Ishikawa (cell line): ENCODE results near the gene MTA1.

Source experiments
- CEBPB ChIP-seq: IDR thresholded peaks from 2 replicates; pipeline ENCODE4 v1.6.1; 2012
- CREB1 ChIP-seq: IDR thresholded peaks from 2 replicates; pipeline ENCODE4 v1.6.1; 2012; ENCODE audit warnings: low read depth
- EGR1 ChIP-seq: IDR thresholded peaks from 2 replicates; pipeline ENCODE4 v1.6.1; 2012
- EP300 ChIP-seq: IDR thresholded peaks from 2 replicates; pipeline ENCODE4 v1.6.1; 2012; ENCODE audit warnings: borderline replicate concordance
- FOXM1 ChIP-seq: IDR thresholded peaks from 2 replicates; pipeline ENCODE4 v1.6.1; 2012; ENCODE audit warnings: low read depth, borderline replicate concordance
- NFIC ChIP-seq: IDR thresholded peaks from 2 replicates; pipeline ENCODE4 v1.6.1; 2012
- RAD21 ChIP-seq: IDR thresholded peaks from 2 replicates; pipeline ENCODE4 v1.6.1; 2012; ENCODE audit warnings: low read depth
- TAF1 ChIP-seq: IDR thresholded peaks from 2 replicates; pipeline ENCODE4 v1.6.1; 2012; ENCODE audit warnings: low read depth, mild to moderate bottlenecking
- TCF12 ChIP-seq: IDR thresholded peaks from 2 replicates; pipeline ENCODE4 v1.6.1; 2012; ENCODE audit warnings: low read depth
- TEAD4 ChIP-seq: IDR thresholded peaks from 2 replicates; pipeline ENCODE4 v1.6.1; 2012
- YY1 ChIP-seq: IDR thresholded peaks from 2 replicates; pipeline ENCODE4 v1.6.1; 2012; ENCODE audit warnings: low read depth
- ZBTB7A ChIP-seq: IDR thresholded peaks from 2 replicates; pipeline ENCODE4 v1.6.1; 2012; ENCODE audit warnings: low read depth
- TF ChIP-seq, protein P1 (sequence below): IDR thresholded peaks from 2 replicates; pipeline ENCODE4 v1.6.1; 2012; ENCODE audit warnings: low read depth, mild to moderate bottlenecking
- TF ChIP-seq, protein P2 (sequence below): IDR thresholded peaks from 2 replicates; pipeline ENCODE4 v1.6.1; 2012
- TF ChIP-seq, protein P3 (sequence below): IDR thresholded peaks from 2 replicates; pipeline ENCODE4 v1.6.1; 2012

MTA1 gene

DNA sequence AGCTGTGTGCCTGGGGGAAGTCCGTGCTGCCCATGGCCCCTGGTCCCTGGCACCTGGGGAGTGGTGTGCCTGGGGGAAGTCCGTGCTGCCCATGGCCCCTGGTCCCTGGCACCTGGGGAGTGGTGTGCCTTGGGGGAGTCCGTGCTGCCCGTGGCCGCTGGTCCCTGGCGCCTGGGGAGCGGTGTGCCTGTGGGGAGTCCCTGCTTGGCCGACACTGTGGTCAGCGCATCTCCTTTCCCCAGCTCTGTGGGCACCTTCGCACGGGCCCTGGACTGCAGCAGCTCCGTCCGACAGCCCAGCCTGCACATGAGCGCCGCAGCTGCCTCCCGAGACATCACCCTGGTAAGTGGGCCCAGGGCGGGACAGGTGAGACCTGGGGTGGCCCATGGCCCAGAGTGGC, 40.5 kb downstream of the MTA1 start:
- no peak for TF ChIP-seq EGR1
- no peak for TF ChIP-seq NFIC
- no peak for TF ChIP-seq CREB1

DNA sequence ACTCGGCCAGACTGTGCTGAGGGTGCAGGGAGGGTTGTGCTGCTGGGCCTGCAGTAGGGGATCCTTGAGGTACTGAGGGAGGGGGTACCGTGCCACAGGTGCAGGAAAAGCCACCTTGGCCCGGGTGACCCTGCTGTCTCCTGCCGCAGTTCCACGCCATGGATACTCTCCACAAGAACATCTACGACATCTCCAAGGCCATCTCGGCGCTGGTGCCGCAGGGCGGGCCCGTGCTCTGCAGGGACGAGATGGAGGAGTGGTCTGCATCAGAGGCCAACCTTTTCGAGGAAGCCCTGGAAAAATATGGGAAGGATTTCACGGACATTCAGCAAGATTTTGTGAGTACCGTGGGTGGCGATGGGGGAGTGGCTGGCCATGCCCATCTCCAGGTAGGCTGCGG, 41.0 kb downstream of the MTA1 start:
- TF ChIP-seq NFIC, result no peak
- TF ChIP-seq RAD21, result no peak
- TF ChIP-seq, protein P1, sequence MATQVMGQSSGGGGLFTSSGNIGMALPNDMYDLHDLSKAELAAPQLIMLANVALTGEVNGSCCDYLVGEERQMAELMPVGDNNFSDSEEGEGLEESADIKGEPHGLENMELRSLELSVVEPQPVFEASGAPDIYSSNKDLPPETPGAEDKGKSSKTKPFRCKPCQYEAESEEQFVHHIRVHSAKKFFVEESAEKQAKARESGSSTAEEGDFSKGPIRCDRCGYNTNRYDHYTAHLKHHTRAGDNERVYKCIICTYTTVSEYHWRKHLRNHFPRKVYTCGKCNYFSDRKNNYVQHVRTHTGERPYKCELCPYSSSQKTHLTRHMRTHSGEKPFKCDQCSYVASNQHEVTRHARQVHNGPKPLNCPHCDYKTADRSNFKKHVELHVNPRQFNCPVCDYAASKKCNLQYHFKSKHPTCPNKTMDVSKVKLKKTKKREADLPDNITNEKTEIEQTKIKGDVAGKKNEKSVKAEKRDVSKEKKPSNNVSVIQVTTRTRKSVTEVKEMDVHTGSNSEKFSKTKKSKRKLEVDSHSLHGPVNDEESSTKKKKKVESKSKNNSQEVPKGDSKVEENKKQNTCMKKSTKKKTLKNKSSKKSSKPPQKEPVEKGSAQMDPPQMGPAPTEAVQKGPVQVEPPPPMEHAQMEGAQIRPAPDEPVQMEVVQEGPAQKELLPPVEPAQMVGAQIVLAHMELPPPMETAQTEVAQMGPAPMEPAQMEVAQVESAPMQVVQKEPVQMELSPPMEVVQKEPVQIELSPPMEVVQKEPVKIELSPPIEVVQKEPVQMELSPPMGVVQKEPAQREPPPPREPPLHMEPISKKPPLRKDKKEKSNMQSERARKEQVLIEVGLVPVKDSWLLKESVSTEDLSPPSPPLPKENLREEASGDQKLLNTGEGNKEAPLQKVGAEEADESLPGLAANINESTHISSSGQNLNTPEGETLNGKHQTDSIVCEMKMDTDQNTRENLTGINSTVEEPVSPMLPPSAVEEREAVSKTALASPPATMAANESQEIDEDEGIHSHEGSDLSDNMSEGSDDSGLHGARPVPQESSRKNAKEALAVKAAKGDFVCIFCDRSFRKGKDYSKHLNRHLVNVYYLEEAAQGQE, result no peak
- no peak for TF ChIP-seq CREB1
- TF ChIP-seq, protein P2, sequence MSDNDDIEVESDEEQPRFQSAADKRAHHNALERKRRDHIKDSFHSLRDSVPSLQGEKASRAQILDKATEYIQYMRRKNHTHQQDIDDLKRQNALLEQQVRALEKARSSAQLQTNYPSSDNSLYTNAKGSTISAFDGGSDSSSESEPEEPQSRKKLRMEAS, result no peak
- no peak for TF ChIP-seq TCF12
- TF ChIP-seq, protein P3, sequence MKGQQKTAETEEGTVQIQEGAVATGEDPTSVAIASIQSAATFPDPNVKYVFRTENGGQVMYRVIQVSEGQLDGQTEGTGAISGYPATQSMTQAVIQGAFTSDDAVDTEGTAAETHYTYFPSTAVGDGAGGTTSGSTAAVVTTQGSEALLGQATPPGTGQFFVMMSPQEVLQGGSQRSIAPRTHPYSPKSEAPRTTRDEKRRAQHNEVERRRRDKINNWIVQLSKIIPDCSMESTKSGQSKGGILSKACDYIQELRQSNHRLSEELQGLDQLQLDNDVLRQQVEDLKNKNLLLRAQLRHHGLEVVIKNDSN, result no peak
- TF ChIP-seq FOXM1, result no peak
- TF ChIP-seq EP300, result no peak
- no peak for TF ChIP-seq CEBPB
- TF ChIP-seq YY1, result no peak
- TF ChIP-seq TEAD4, result no peak

DNA sequence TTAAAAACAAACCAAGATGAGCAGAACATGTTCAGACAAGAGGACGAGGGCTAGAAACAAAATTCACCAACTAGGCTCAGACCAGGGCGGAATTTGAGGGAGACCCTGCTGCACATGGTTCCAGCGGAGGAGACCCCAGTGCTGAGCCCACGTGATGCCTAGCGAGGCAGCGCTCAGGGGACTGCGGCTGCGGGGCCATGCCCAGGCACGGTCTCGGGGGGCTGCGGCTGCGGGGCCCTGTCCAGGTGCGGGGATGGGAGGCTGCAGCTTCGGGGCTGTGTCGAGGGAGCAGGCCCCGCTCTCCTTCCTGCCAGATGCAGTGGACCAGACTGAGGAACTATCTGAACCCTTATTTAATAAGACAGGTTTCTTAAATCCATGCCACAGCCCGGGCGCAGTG, 42.3 kb downstream of the MTA1 start:
- TF ChIP-seq TAF1, result no peak
- TF ChIP-seq FOXM1, result no peak
- TF ChIP-seq CEBPB, result no peak
- TF ChIP-seq, protein P1, result no peak
- no peak for TF ChIP-seq EP300
- TF ChIP-seq EGR1, result no peak
- no peak for TF ChIP-seq RAD21
- no peak for TF ChIP-seq TCF12
- TF ChIP-seq NFIC, result no peak
- TF ChIP-seq YY1, result no peak
- TF ChIP-seq CREB1, result no peak
- TF ChIP-seq TEAD4, result no peak

DNA sequence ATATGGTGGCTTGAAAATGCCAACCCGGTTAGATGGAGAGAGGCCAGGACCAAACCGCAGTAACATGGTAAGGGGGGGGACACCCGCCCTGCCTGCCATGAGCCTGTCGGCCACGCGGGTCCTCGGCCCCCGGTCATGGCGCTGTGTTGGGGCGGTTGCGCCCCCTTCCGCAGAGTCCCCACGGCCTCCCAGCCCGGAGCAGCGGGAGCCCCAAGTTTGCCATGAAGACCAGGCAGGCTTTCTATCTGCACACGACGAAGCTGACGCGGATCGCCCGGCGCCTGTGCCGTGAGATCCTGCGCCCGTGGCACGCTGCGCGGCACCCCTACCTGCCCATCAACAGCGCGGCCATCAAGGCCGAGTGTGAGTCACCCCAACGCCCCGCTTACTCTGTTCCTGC, 44.9 kb downstream of the MTA1 start:
- TF ChIP-seq TAF1 (no peak), TEAD4 (no peak), CREB1 (no peak), EP300 (no peak), EGR1 (no peak), ZBTB7A (no peak), FOXM1 (no peak), NFIC (no peak), CEBPB (no peak), TCF12 (no peak), RAD21 (no peak), YY1 (no peak)
- TF ChIP-seq, protein P2, result no peak
- TF ChIP-seq, protein P1, result no peak
- TF ChIP-seq, protein P3, result no peak

DNA sequence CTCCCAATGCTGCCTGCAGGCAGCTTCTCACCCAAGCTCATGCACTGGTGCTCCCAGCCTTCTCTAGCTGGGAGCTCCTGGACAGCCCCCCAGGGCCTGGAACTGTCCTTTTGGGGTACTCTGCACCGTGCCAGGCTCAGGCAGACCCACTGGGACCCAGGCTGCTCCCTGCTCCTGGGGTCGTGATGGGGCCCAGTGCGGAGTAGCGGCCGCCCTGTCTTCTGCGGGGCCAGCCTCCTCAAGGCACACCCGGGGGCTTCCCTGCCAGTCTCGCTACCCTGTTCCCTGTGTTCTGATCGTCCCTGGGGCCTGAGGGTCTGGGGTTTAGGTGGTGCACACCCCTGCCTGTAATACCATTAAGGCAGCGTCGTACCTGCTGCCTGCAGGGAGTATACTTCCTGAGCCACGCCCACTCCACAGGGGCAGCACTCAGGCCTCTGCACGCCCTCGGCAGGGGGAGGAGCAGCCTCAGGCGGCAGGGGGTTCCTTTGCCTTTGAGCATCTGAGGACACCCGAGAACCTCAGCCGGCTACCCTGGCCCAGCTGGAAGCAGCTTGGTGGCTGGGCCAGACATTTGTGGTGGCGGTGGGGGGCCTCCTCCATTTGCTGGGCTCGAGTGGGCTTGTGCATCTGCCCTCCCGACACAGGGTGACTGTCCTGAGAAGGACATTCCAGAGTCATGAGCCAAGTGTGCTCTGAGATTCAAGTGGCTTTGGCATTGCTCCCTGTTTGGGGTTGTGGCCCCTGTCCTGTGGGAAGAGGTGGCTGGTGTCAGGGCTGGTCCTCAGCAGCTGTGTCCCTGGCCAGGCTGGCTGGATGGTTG, 45.8 kb downstream of the MTA1 start:
- peak; percentile 82 for TF ChIP-seq TEAD4
- no peak; the same call in 1 of the 2 replicates for TF ChIP-seq YY1
- TF ChIP-seq CEBPB, result peak; percentile 2; the same call in 1 of the 2 replicates
- peak; percentile 53; the same call in 1 of the 2 replicates for TF ChIP-seq EGR1
- TF ChIP-seq, protein P2, result peak; percentile 74
- TF ChIP-seq, protein P1, result 0 out of 2 replicates have a peak, but pooled peaks have one; percentile 18
- peak; percentile 93 for TF ChIP-seq TCF12
- TF ChIP-seq FOXM1, result peak; percentile 64; the same call in 1 of the 2 replicates
- TF ChIP-seq ZBTB7A, result peak; percentile 87; the same call in 1 of the 2 replicates
- no peak for TF ChIP-seq CREB1
- peak; percentile 90 for TF ChIP-seq NFIC
- no peak; the same call in 1 of the 2 replicates for TF ChIP-seq RAD21
- TF ChIP-seq TAF1, result no peak
- TF ChIP-seq EP300, result peak; percentile 95
- TF ChIP-seq, protein P3, result 0 out of 2 replicates have a peak, but pooled peaks have one; percentile 39
